Thyroid gland (tissue), 4 donors: ENCODE results near the gene SPINT3. TPM values are rescaled to one million over a fixed set of nuclear protein-coding genes. Genes with fewer than 3 reads are reported as not detected.

ENCODE experiments used
- DNase-seq, 2 donors: peaks; one replicate each; pipeline ENCODE4 v3.0.0-alpha.2; 2019
- H3K27ac ChIP-seq, 3 donors: fragments of 200-600 bp; sonication (generic); 1 replicate in 2 of 3; 2 replicates in 1 of 3; pipeline ENCODE4 v1.5.1; 2016 to 2019; ENCODE audit warnings: mild to moderate bottlenecking in 1 of 3, moderate library complexity in 1 of 3
- H3K27me3 ChIP-seq: fragments of 200-600 bp; sonication (generic); one replicate; pipeline ENCODE4 v1.5.1; 2019
- H3K36me3 ChIP-seq, 2 donors: fragments of 200-600 bp; sonication (generic); one replicate each; pipeline ENCODE4 v1.5.1; 2016 to 2019
- H3K4me1 ChIP-seq, 2 donors: fragments of 200-600 bp; sonication (generic); one replicate each; pipeline ENCODE4 v1.5.1; 2017 to 2019
- H3K4me3 ChIP-seq, 3 donors: fragments of 200-600 bp; sonication (generic); replicated peaks in 1 of 3; 1 replicate in 2 of 3; 2 replicates in 1 of 3; pipeline ENCODE4 v1.5.1; 2016; ENCODE audit warnings: mild to moderate bottlenecking in 1 of 3
- H3K9me3 ChIP-seq: fragments of 200-600 bp; sonication (generic); one replicate; pipeline ENCODE4 v1.5.1; 2017
- CTCF ChIP-seq, 6 experiments: fragments of 200-600 bp in 3 of 6; fragments of 450-650 bp in 3 of 6; sonication (generic) in 3 of 6; IDR thresholded peaks; one replicate each; pipeline ENCODE4 v1.5.1; 2016 to 2019; ENCODE audit warnings: antibody characterized with exemption in 6 of 6, mild to moderate bottlenecking in 2 of 6, inconsistent platforms in 1 of 6, moderate library complexity in 1 of 6
- POLR2A ChIP-seq, 2 donors: fragments of 450-650 bp; IDR thresholded peaks; one replicate each; pipeline ENCODE4 v1.6.1; 2017; ENCODE audit warnings: antibody characterized with exemption in 2 of 2, mild to moderate bottlenecking in 2 of 2, moderate library complexity in 1 of 2
- WGBS, 2 donors: methylation state at CpG; one replicate each; pipeline ENCODE4 v1.1.5; 2017; 5-methylcytosine and 5-hydroxymethylcytosine counted together
- intact Hi-C: fragments of 100-400 bp; cut with DNase I; formaldehyde crosslinking; loops from one replicate; pipeline ENCODE4 v1.15.1; 2023
- total RNA-seq, 4 donors: library from RNA; depleted of rRNA; stranded (reverse); fragments of >200 nt; gene quantifications; one replicate each; pipeline ENCODE4 v1.2.3, GENCODE V29; 2016

SPINT3 gene
- total RNA-seq, 4 donors from 2014 or later = not detected

GRCh38 chr20:45469336-45470261, 45.8 kb downstream of the SPINT3 start, which contains the start of gene WFDC2:
Gene WFDC2 (plus strand): TSS chr20:45469753. CDS start chr20:45469782, 29 bp downstream.
- WGBS, 2 donors = 5 to 7% methylated on average over 32 to 36 of the region's 54 CpGs
- H3K4me3 ChIP-seq = peak within 1 kb of the TSS; percentile 14 to 46 (median 35)
- peak in 2 of 6 experiments; percentile 28 to 34 for TF ChIP-seq CTCF (IDR thresholded peaks at IDR 0.05)
- TF ChIP-seq POLR2A (IDR thresholded peaks at IDR 0.05) = peak in 1 of 2 donors; percentile 1
- peak within 1 kb of the TSS; percentile 83 to 90 (median 89) for H3K27ac ChIP-seq
- H3K9me3 ChIP-seq = no peaks in the 10 kb centered on the region
- no peaks in the 10 kb centered on the region for H3K27me3 ChIP-seq
- DNase-seq = peak; percentile 74 to 77
- peaks cover 18 to 31% of the 10 kb centered on the region in 2 donors for H3K4me1 ChIP-seq
- intact Hi-C loops = loop anchor here (10.0 kb wide), 1 partner anchor 295 kb away; no protein-coding TSS in a partner anchor
- H3K36me3 ChIP-seq = no peaks in the 10 kb centered on the region

- DNase-seq = peak; percentile 44 to 51
- intact Hi-C loops = loop anchor here (10.0 kb wide), 1 partner anchor 297 kb away; no protein-coding TSS in a partner anchor
- Histone ChIP-seq H3K27ac (peak overlapping the region in 1 of 3 donors; percentile 90), H3K4me1 (peaks cover 18 to 31% of the 10 kb centered on the region in 2 donors), H3K9me3 (no peaks in the 10 kb centered on the region), H3K4me3 (no peak overlapping the region), H3K36me3 (no peaks in the 10 kb centered on the region), H3K27me3 (no peaks in the 10 kb centered on the region)
- TF ChIP-seq POLR2A (IDR thresholded peaks at IDR 0.05) (no peak), CTCF (IDR thresholded peaks at IDR 0.05) (no peak)
- 30 to 40% methylated on average over 3 of the region's 3 CpGs for WGBS, 2 donors
These were observed 47.6 kb downstream of the SPINT3 start for GRCh38 chr20:45467861-45468260.

- no peaks in the 10 kb centered on the region for H3K27me3 ChIP-seq
- H3K9me3 ChIP-seq = no peaks in the 10 kb centered on the region
- intact Hi-C loops = loop anchor here (10.0 kb wide), 1 partner anchor 298 kb away; no protein-coding TSS in a partner anchor
- no peak for DNase-seq
- no peaks in the 10 kb centered on the region for H3K36me3 ChIP-seq
- WGBS, 2 donors = 90 to 91% methylated on average over 6 of the region's 6 CpGs
- H3K4me1 ChIP-seq = peaks cover 18 to 31% of the 10 kb centered on the region in 2 donors
- H3K4me3 ChIP-seq = no peak overlapping the region
- no peak overlapping the region for H3K27ac ChIP-seq
- no peak for TF ChIP-seq POLR2A (IDR thresholded peaks at IDR 0.05)
- TF ChIP-seq CTCF (IDR thresholded peaks at IDR 0.05) = no peak
These were observed 48.2 kb downstream of the SPINT3 start for GRCh38 chr20:45467172-45467571.

- intact Hi-C loops = loop anchor here (10.0 kb wide), 1 partner anchor 299 kb away; no protein-coding TSS in a partner anchor
- peaks cover 11 to 37% of the 10 kb centered on the region in 2 donors for H3K4me1 ChIP-seq
- H3K27ac ChIP-seq = no peak overlapping the region
- H3K4me3 ChIP-seq = no peak overlapping the region
- no peak for DNase-seq
- H3K27me3 ChIP-seq = no peaks in the 10 kb centered on the region
- no peaks in the 10 kb centered on the region for H3K36me3 ChIP-seq
- no peaks in the 10 kb centered on the region for H3K9me3 ChIP-seq
- TF ChIP-seq CTCF (IDR thresholded peaks at IDR 0.05) = no peak
- no peak for TF ChIP-seq POLR2A (IDR thresholded peaks at IDR 0.05)
- 71 to 92% methylated on average over 1 of the region's 1 CpG for WGBS, 2 donors
These were observed 49.7 kb downstream of the SPINT3 start for GRCh38 chr20:45465491-45466266.
